ENCODE measurements around the gene TMEM140. TPM values are rescaled to one million over a fixed set of nuclear protein-coding genes. Genes with fewer than 3 reads are reported as not detected.

The TMEM140 gene
- total and polyA plus RNA-seq, 2 of the 13 experiments (the other 11 are each of a cell fraction or from before 2014, with no cell fraction given), result 9.2 to 21.7 TPM

- TF ChIP-seq POLR2AphosphoS2 (IDR thresholded peaks at IDR 0.05; ENCODE audit: low read depth, low read length) (peak; percentile 10; the same call in 1 of the 2 replicates), TBP (CRISPR knock-in tag; IDR thresholded peaks at IDR 0.05) (no peak), MBNL3 (CRISPR knock-in tag; conservative IDR thresholded peaks at IDR 0.05) (no peak), ZNF687 (CRISPR knock-in tag; IDR thresholded peaks at IDR 0.05) (0 out of 2 replicates have a peak, but pooled peaks have one; percentile 7), MEF2D (CRISPR knock-in tag; IDR thresholded peaks at IDR 0.05) (no peak), ARID2 (CRISPR knock-in tag; IDR thresholded peaks at IDR 0.05; ENCODE audit: borderline replicate concordance) (no peak), SALL1 (CRISPR knock-in tag; IDR thresholded peaks at IDR 0.05) (no peak), MEIS1 (CRISPR knock-in tag; IDR thresholded peaks at IDR 0.05; ENCODE audit: borderline replicate concordance) (no peak), RBFOX2 (IDR thresholded peaks at IDR 0.05; ENCODE audit: low read depth, low read length) (0 out of 2 replicates have a peak, but pooled peaks have one; percentile 28), PHF8 (CRISPR knock-in tag; IDR thresholded peaks at IDR 0.05) (peak; percentile 33; the same call in 1 of the 2 replicates), POLR2G (IDR thresholded peaks at IDR 0.05; ENCODE audit: low read depth, low read length) (peak; percentile 14), DNMT3B (CRISPR knock-in tag; conservative IDR thresholded peaks at IDR 0.05) (no peak), ZC3H13 (CRISPR knock-in tag; IDR thresholded peaks at IDR 0.05) (peak; percentile 47), PAX8 (CRISPR knock-in tag; IDR thresholded peaks at IDR 0.05; ENCODE audit: borderline replicate concordance) (no peak), YEATS2 (CRISPR knock-in tag; IDR thresholded peaks at IDR 0.05; ENCODE audit: borderline replicate concordance) (no peak), SRF (IDR thresholded peaks at IDR 0.05; ENCODE audit: low read depth, low read length) (no peak), SNAPC2 (CRISPR knock-in tag; IDR thresholded peaks at IDR 0.05) (no peak), RELA (CRISPR knock-in tag; IDR thresholded peaks at IDR 0.05) (no peak), ZNF180 (CRISPR knock-in tag; IDR thresholded peaks at IDR 0.05; ENCODE audit: borderline replicate concordance, low read depth) (no peak), ZFX (CRISPR knock-in tag; IDR thresholded peaks at IDR 0.05; ENCODE audit: low read depth) (no peak)
- TF ChIP-seq, protein P1, sequence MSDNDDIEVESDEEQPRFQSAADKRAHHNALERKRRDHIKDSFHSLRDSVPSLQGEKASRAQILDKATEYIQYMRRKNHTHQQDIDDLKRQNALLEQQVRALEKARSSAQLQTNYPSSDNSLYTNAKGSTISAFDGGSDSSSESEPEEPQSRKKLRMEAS (IDR thresholded peaks at IDR 0.05), result no peak
- TF ChIP-seq, protein P2, sequence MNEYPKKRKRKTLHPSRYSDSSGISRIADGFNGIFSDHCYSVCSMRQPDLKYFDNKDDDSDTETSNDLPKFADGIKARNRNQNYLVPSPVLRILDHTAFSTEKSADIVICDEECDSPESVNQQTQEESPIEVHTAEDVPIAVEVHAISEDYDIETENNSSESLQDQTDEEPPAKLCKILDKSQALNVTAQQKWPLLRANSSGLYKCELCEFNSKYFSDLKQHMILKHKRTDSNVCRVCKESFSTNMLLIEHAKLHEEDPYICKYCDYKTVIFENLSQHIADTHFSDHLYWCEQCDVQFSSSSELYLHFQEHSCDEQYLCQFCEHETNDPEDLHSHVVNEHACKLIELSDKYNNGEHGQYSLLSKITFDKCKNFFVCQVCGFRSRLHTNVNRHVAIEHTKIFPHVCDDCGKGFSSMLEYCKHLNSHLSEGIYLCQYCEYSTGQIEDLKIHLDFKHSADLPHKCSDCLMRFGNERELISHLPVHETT (CRISPR knock-in tag; conservative IDR thresholded peaks at IDR 0.05), result no peak
- TF ChIP-seq, protein P3, sequence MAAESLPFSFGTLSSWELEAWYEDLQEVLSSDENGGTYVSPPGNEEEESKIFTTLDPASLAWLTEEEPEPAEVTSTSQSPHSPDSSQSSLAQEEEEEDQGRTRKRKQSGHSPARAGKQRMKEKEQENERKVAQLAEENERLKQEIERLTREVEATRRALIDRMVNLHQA (CRISPR knock-in tag; IDR thresholded peaks at IDR 0.05), result no peak
- TF ChIP-seq, protein P4, sequence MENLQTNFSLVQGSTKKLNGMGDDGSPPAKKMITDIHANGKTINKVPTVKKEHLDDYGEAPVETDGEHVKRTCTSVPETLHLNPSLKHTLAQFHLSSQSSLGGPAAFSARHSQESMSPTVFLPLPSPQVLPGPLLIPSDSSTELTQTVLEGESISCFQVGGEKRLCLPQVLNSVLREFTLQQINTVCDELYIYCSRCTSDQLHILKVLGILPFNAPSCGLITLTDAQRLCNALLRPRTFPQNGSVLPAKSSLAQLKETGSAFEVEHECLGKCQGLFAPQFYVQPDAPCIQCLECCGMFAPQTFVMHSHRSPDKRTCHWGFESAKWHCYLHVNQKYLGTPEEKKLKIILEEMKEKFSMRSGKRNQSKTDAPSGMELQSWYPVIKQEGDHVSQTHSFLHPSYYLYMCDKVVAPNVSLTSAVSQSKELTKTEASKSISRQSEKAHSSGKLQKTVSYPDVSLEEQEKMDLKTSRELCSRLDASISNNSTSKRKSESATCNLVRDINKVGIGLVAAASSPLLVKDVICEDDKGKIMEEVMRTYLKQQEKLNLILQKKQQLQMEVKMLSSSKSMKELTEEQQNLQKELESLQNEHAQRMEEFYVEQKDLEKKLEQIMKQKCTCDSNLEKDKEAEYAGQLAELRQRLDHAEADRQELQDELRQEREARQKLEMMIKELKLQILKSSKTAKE (CRISPR knock-in tag; IDR thresholded peaks at IDR 0.05; ENCODE audit: borderline replicate concordance), result no peak
These were observed 19.6 kb downstream of the TMEM140 start (continued) for GRCh38 chr7:135167365-135167917.
